Esophagus squamous epithelium (tissue), 4 donors: ENCODE data around the gene HNF4A.

Experiments used
- CTCF ChIP-seq, 6 experiments: fragments of 450-650 bp in 4 of 6; fragments of 200-600 bp in 2 of 6; sonication (generic) in 2 of 6; IDR thresholded peaks; one replicate each; pipeline ENCODE4 v1.5.1; 2016 to 2019; ENCODE audit warnings: antibody characterized with exemption in 6 of 6, mild to moderate bottlenecking in 4 of 6, moderate library complexity in 4 of 6
- POLR2A ChIP-seq, 4 donors: fragments of 450-650 bp; IDR thresholded peaks; one replicate each; pipeline ENCODE4 v1.6.1; 2017; ENCODE audit warnings: antibody characterized with exemption in 4 of 4, mild to moderate bottlenecking in 4 of 4, moderate library complexity in 3 of 4

GRCh38 chr20:44422083-44422482 is 66.6 kb downstream of the HNF4A start:
- TF ChIP-seq POLR2A (IDR thresholded peaks at IDR 0.05) (no peak), CTCF (IDR thresholded peaks at IDR 0.05) (no peak)
